GM12878 (cell line): ENCODE data around the gene FGF1. TPM values are rescaled to one million over a fixed set of nuclear protein-coding genes. Genes with fewer than 3 reads are reported as not detected.
A peak's percentile ranks its signal among the peaks of the same experiment; 100 is the strongest.

ENCODE experiments used
- ATAC-seq: fragments of 200-7000 bp; cut with Tn5 transposase; 3 replicates; pipeline ENCODE4 v1.9.1; 2020; ENCODE audit warnings: mild to moderate bottlenecking, moderate library complexity
- BruUV-seq: library from RNA; stranded (reverse); fragments of 400-500 nt; replicated peaks from 2 replicates; lab custom pipeline; 2021; lab: Mats Ljungman, UMichigan
- CTCF ChIA-PET: fragments of 300-600 bp; sonication (Branson Sonifier 250); formaldehyde crosslinking; extraction: SDS; loops from one replicate; lab custom pipeline; 2021; ENCODE audit warnings: inconsistent platforms; lab: Yijun Ruan, JAX
- POLR2A ChIA-PET: fragments of 350-600 bp; formaldehyde crosslinking; extraction: SDS; loops from one replicate; lab custom pipeline; 2021; ENCODE audit warnings: inconsistent platforms; lab: Charles Lee
- RAD21 ChIA-PET: fragments of 300-600 bp; sonication (Branson Sonifier 250); formaldehyde crosslinking; loops from one replicate; lab custom pipeline; 2023; ENCODE audit warnings: antibody characterized with exemption; ENCODE audit not compliant: unreplicated experiment; lab: Charles Lee
- SMC1A ChIA-PET: fragments of 300-600 bp; sonication (Branson Sonifier 250); formaldehyde crosslinking; loops from one replicate; lab custom pipeline; 2023; ENCODE audit not compliant: unreplicated experiment, uncharacterized antibody; lab: Charles Lee
- DNase-seq: peaks from one replicate; pipeline ENCODE4 v3.0.0-alpha.2; 2011; ENCODE audit warnings: low read depth, low spot score
- FAIRE-seq: peaks from 3 replicates; lab custom pipeline; 2011; peaks lifted over from hg19 to GRCh38; lab: Jason Lieb, UNC
- H2AFZ ChIP-seq: 2 replicates; pipeline ENCODE4 v1.6.0; 2011; ENCODE audit warnings: low read depth, low read length, control low read depth; ENCODE audit not compliant: control insufficient read depth
- H3K27ac ChIP-seq: 2 replicates; pipeline ENCODE4 v1.5.1; 2011; ENCODE audit warnings: control low read depth; ENCODE audit not compliant: control insufficient read depth, insufficient read depth
- H3K27me3 ChIP-seq, 2 experiments: replicated peaks in 1 of 2; 2 replicates each; pipeline versions ENCODE4 v1.6.0 to v1.6.1; 2011; ENCODE audit warnings: low read length in 1 of 2; ENCODE audit not compliant: control insufficient read depth in 2 of 2, insufficient read depth in 2 of 2
- H3K36me3 ChIP-seq, 2 experiments: 2 replicates each; pipeline ENCODE4 v1.5.1; 2011; ENCODE audit warnings: low read length in 1 of 2; ENCODE audit not compliant: control insufficient read depth in 2 of 2, insufficient read depth in 2 of 2
- H3K4me1 ChIP-seq: 2 replicates; pipeline ENCODE4 v1.6.1; 2011; ENCODE audit warnings: mild to moderate bottlenecking, low read length, moderate library complexity, mixed read lengths; ENCODE audit not compliant: control insufficient read depth, insufficient read depth
- H3K4me2 ChIP-seq: 2 replicates; pipeline ENCODE4 v1.6.0; 2011; ENCODE audit warnings: control low read depth; ENCODE audit not compliant: control insufficient read depth, insufficient read depth
- H3K4me3 ChIP-seq: fragments of 200-600 bp; sonication (generic); 2 replicates; pipeline ENCODE4 v1.5.1; 2016
- H3K79me2 ChIP-seq: 2 replicates; pipeline ENCODE4 v1.6.0; 2011; ENCODE audit warnings: low read length; ENCODE audit not compliant: control insufficient read depth, insufficient read depth
- H3K9ac ChIP-seq: 2 replicates; pipeline ENCODE4 v1.8.0; 2011; ENCODE audit warnings: low read length, control low read depth, mixed read lengths; ENCODE audit not compliant: control insufficient read depth, insufficient read depth
- H3K9me3 ChIP-seq: replicated peaks from 3 replicates; pipeline ENCODE4 v1.5.1; 2011; ENCODE audit warnings: mild to moderate bottlenecking, low read length; ENCODE audit not compliant: control insufficient read depth, insufficient read depth
- H4K20me1 ChIP-seq: 2 replicates; pipeline ENCODE4 v1.6.0; 2011; ENCODE audit not compliant: control insufficient read depth, insufficient read depth
- BACH1 ChIP-seq: fragments of 450-650 bp; IDR thresholded peaks from 2 replicates; pipeline ENCODE4 v1.6.1; 2017; ENCODE audit warnings: mild to moderate bottlenecking, borderline replicate concordance
- EED ChIP-seq: sonication (generic); IDR thresholded peaks from 2 replicates; pipeline ENCODE4 v1.6.1; 2016; ENCODE audit warnings: antibody characterized with exemption, low read depth
- FOXK2 ChIP-seq: fragments of 450-650 bp; IDR thresholded peaks from 2 replicates; pipeline ENCODE4 v1.6.1; 2017; ENCODE audit warnings: mild to moderate bottlenecking, moderate library complexity
- KAT2A ChIP-seq: conservative IDR thresholded peaks from 2 replicates; pipeline ENCODE4 v1.6.1; 2011; ENCODE audit warnings: low read depth, low read length; ENCODE audit not compliant: control insufficient read depth
- MEF2B ChIP-seq: fragments of 450-650 bp; IDR thresholded peaks from 2 replicates; pipeline ENCODE4 v1.6.1; 2018; ENCODE audit warnings: mild to moderate bottlenecking, moderate library complexity; ENCODE audit not compliant: partially characterized antibody, poor library complexity, severe bottlenecking
- NRF1 ChIP-seq: conservative IDR thresholded peaks from 2 replicates; pipeline ENCODE4 v1.6.1; 2011; ENCODE audit warnings: mild to moderate bottlenecking, low read depth, low read length, improper control_type of control experiment
- PAX5 ChIP-seq: IDR thresholded peaks from 2 replicates; pipeline ENCODE4 v1.6.1; 2011; ENCODE audit warnings: low read depth, low read length, borderline replicate concordance
- RBBP5 ChIP-seq: fragments of 200-600 bp; sonication (generic); conservative IDR thresholded peaks from 2 replicates; pipeline ENCODE4 v1.6.1; 2016
- WGBS: methylation state at CpG from one replicate; pipeline ENCODE4 v1.1.6; 2016; ENCODE audit warnings: low lambda C conversion rate; ENCODE audit not compliant: insufficient replicate concordance, insufficient coverage; ENCODE audit errors: missing lambda C conversion rate; 5-methylcytosine and 5-hydroxymethylcytosine counted together
- in situ Hi-C: fragments of 300-500 bp; cut with MboI; formaldehyde crosslinking; loops from 9 replicates; pipeline ENCODE4 v1.14.3; 2018; ENCODE audit warnings: mixed read lengths
- intact Hi-C: fragments of 100-400 bp; cut with micrococcal nuclease; formaldehyde crosslinking; loops from one replicate; pipeline ENCODE4 v1.14.2; 2022; ENCODE audit not compliant: unreplicated experiment
- polyA plus RNA-seq, 11 experiments: library from polyadenylated mRNA; depleted of rRNA in 4 of 11; unstranded in 6 of 11; stranded (reverse) in 5 of 11; fragments of >200 nt; fragmentation: Nextera tagmentation in 4 of 11; fragmentation: Illumina TruSeq in 1 of 11; extraction: Ambion mirVana in 4 of 11; extraction: Trizol in 1 of 11; gene quantifications; 1 replicate in 1 of 11; 2 replicates in 10 of 11; pipeline versions ENCODE4 v1.2.1 to v1.2.3, GENCODE V29; 2011 to 2016; ENCODE audit warnings: inconsistent platforms in 2 of 11, missing spikeins in 2 of 11, low read depth in 1 of 11
- total RNA-seq, 4 experiments: library from RNA; depleted of rRNA in 3 of 4; stranded (reverse); fragments of >200 nt in 3 of 4; fragmentation: Illumina TruSeq in 1 of 4; extraction: Trizol in 1 of 4; gene quantifications; 2 replicates each; pipeline versions ENCODE4 v1.2.1 to v1.2.3, GENCODE V29; 2013 to 2021
- TF ChIP-seq, protein P1 (sequence below): fragments of 450-650 bp; formaldehyde crosslinking; IDR thresholded peaks from 2 replicates; pipeline ENCODE4 v1.5.0; 2022; ENCODE audit warnings: mild to moderate bottlenecking, missing genetic modification characterization

The FGF1 gene
- total and polyA plus RNA-seq, 10 of the 15 experiments (the other 5 are each of a cell fraction or from before 2014, with no cell fraction given), result not detected

- Histone ChIP-seq H2AFZ (no peak overlapping the region), H3K4me3 (no peak overlapping the region), H3K27ac (no peak overlapping the region), H3K9ac (no peak overlapping the region), H3K79me2 (no peaks in the 10 kb centered on the region)
- 46% methylated on average over 9 of the region's 9 CpGs for WGBS
- in situ Hi-C loops, result no loop called here
- ChIA-PET RAD21 (interaction anchor here (0.6 to 2.7 kb wide), 2 partner anchors 262 to 396 kb away, joined by 3 to 15 read pairs; no protein-coding TSS in a partner anchor), SMC1A (interaction anchor here (0.7 to 1.9 kb wide), 3 partner anchors 394 to 430 kb away, joined by 3 to 5 read pairs (median 5); no protein-coding TSS in a partner anchor)
- DNase-seq, result no peak
- BruUV-seq, result no TSS peak
- TF ChIP-seq PAX5, result peak; percentile 63; the same call in 1 of the 2 replicates
- TF ChIP-seq RBBP5, result no peak
- TF ChIP-seq, all 136 proteins: peak for 1
- FAIRE-seq (no peak), ATAC-seq (no peak)
- no peak overlapping the region for H3K4me2 ChIP-seq
- no peaks in the 10 kb centered on the region for H4K20me1 ChIP-seq
- no peaks in the 10 kb centered on the region for H3K4me1 ChIP-seq
- H3K27me3 ChIP-seq, result peaks cover 0 to 6% of the 10 kb centered on the region in 2 experiments; a peak in 2 of 4 replicates
- H3K36me3 ChIP-seq, result no peaks in the 10 kb centered on the region
- no peaks in the 10 kb centered on the region for H3K9me3 ChIP-seq
- ChIA-PET POLR2A (no interaction called here), CTCF (interaction anchor here (0.6 to 3.2 kb wide), 8 partner anchors 40 to 405 kb away, joined by 3 to 18 read pairs (median 3); no protein-coding TSS in a partner anchor)
- intact Hi-C loops, result loop anchor here (5.0 kb wide), 1 partner anchor 230 kb away; no protein-coding TSS in a partner anchor
Measured at GRCh38 chr5:142547445-142548380, 138.2 kb downstream of the FGF1 start.

DNA sequence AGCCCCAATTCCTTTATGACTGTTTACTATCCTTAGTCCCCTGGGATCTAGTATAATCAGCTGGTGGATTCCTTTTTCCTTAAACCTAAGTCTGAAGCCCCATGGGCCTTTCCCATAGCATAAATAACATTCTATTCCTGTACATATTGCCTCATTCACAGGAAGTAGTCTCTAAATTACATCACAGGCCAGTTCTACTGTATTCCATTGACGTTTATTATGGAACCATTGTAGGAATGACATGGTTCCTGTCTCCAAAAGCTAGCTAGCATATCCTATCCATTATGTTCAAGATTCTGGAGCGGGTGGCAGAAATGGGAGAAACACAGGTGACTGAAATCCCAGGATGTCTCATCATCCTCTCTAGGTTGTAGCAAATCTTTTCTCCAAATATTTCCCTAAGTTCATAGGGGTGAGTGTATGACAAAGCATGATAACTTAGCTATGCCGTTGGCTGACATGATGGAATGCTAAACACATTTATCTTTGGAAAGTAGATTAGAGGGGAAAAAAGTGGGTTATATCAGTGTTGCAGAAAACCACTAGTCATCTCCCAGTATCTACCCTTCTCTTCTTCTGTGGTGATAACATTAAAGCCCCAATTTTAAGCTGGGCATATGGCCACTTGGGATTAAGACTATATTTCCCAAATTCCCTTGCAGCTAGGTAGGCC lies 140.1 kb downstream of the FGF1 start:
- Histone ChIP-seq H2AFZ (no peak overlapping the region), H3K4me1 (no peaks in the 10 kb centered on the region), H3K79me2 (no peaks in the 10 kb centered on the region), H3K9me3 (no peaks in the 10 kb centered on the region), H4K20me1 (no peaks in the 10 kb centered on the region), H3K27me3 (peaks cover 0 to 3% of the 10 kb centered on the region in 2 experiments; a peak in 2 of 4 replicates), H3K36me3 (no peaks in the 10 kb centered on the region), H3K27ac (no peak overlapping the region), H3K4me3 (no peak overlapping the region), H3K4me2 (no peak overlapping the region), H3K9ac (no peak overlapping the region)
- FAIRE-seq (no peak), ATAC-seq (no peak), DNase-seq (no peak)
- RAD21 ChIA-PET, result no interaction called here
- CTCF ChIA-PET, result interaction anchor here (0.6 to 1.7 kb wide), 3 partner anchors 20 to 394 kb away, joined by 3 to 8 read pairs (median 5); no protein-coding TSS in a partner anchor
- TF ChIP-seq BACH1 (no peak), NRF1 (no peak), MEF2B (no peak), KAT2A (no peak), FOXK2 (no peak), EED (no peak)
- TF ChIP-seq, protein P1, sequence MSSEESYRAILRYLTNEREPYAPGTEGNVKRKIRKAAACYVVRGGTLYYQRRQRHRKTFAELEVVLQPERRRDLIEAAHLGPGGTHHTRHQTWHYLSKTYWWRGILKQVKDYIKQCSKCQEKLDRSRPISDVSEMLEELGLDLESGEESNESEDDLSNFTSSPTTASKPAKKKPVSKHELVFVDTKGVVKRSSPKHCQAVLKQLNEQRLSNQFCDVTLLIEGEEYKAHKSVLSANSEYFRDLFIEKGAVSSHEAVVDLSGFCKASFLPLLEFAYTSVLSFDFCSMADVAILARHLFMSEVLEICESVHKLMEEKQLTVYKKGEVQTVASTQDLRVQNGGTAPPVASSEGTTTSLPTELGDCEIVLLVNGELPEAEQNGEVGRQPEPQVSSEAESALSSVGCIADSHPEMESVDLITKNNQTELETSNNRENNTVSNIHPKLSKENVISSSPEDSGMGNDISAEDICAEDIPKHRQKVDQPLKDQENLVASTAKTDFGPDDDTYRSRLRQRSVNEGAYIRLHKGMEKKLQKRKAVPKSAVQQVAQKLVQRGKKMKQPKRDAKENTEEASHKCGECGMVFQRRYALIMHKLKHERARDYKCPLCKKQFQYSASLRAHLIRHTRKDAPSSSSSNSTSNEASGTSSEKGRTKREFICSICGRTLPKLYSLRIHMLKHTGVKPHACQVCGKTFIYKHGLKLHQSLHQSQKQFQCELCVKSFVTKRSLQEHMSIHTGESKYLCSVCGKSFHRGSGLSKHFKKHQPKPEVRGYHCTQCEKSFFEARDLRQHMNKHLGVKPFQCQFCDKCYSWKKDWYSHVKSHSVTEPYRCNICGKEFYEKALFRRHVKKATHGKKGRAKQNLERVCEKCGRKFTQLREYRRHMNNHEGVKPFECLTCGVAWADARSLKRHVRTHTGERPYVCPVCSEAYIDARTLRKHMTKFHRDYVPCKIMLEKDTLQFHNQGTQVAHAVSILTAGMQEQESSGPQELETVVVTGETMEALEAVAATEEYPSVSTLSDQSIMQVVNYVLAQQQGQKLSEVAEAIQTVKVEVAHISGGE (CRISPR knock-in tag), result no peak
- 21% methylated on average over 3 of the region's 3 CpGs for WGBS
- in situ Hi-C loops, result no loop called here
- SMC1A ChIA-PET, result interaction anchor here (0.8 to 1.0 kb wide), 2 partner anchors 39 to 228 kb away, joined by 3 read pairs; no protein-coding TSS in a partner anchor
- POLR2A ChIA-PET, result no interaction called here
- BruUV-seq, result no TSS peak
- intact Hi-C loops, result loop anchor here (5.0 kb wide), 1 partner anchor 228 kb away; no protein-coding TSS in a partner anchor
